ENCODE data around the gene PPP4R3B.
A peak's percentile ranks its signal among the peaks of the same experiment; 100 is the strongest.
"Not testable (repeated sequence)": the region's sequence is repeated elsewhere in the genome, so short reads cannot be mapped to it uniquely, and the experiment has no call there.

The PPP4R3B gene

DNA sequence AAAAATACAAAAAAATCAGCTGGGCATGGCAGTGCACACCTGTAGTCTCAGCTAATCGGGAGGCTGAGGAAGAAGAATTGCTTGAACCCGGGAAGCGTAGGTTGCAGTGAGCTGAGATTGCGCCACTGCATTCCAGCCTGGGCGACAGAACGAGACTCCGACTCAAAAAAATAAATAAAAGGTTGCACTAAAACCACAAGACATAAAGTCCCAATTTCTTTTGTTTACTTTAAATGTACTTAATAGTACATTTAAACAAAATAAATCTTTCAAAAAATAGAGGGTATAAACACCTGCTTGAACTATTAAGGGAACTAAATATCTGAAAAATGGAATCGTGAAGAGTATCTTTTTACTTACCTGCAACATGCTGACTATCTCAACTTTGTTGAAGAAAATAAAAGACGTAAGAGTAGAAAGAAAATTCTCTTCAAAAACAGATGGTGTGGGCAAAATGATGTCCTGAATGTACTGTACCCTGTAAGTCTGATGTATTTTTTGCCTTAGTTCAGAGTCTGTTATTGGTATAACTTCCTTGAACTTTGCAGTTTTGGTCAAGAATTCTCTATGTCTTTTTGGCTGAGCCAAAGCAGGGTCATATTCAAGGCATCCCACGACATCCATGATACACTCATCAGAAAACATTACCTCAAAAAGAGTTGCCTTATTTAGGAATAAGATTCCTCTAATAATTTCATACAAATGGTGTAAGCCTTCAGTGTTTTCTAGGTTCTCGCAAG, 19.2 kb downstream of the PPP4R3B start:
- no peak overlapping the region for H3K4me3 ChIP-seq
- H3K27ac ChIP-seq = no peak overlapping the region

DNA sequence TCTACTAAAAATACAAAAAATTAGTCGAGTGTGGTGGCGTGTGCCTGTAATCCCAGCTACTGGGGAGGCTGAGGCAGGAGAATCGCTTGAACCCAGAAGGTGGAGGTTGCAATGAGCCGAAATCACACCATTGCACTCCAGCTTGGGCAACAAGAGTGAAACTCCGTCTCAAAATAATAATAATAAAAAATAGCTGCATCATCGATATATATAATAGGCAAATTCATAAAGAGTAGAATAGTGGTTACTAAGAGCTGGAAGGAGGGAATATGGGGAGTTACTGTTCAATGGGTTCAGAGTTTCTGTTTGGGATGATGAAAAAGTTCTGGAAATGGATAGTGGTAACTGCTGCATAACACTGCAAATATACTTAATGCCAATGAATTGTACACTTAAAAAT, 20.6 kb downstream of the PPP4R3B start:
- not testable (repeated sequence) for H3K4me3 ChIP-seq, H3K27ac ChIP-seq

DNA sequence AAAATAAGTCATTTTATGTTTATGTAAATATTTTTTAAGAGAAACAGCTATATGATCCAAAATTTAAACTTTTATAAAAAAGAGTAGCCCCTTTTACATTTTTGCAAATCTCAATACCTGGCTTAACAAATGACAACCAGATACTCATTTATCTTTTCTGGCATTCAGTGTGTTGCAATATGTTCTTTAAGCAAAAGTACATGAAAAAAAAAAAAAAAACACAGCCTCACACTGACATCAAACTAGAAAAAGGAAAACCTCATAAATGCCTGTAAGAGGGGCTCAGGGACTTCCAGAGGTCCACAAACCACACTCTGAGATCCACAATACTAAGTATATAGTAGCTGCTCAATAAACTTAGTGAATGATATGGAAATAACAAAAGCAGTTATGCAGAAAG, 21.9 kb downstream of the PPP4R3B start:
- H3K27ac ChIP-seq = no peak overlapping the region
- no peak overlapping the region for H3K4me3 ChIP-seq

DNA sequence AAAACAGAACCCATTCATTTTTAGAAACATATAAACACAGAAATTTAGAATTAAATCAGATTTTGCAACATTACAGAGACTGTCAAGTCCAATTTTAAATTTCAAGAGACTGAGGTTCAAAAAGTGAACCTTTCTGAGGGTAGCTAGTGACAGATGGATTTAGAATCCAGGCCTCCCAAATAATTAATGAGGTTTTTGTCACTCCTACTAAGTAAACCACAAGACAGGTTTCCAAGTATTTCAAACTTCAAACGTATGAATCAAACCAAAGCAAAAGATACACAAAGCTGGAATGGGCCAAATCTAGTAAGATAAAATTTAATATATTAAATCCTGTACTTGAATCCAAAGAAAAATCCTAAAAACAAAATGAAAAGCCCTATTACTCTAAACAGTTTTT, 25.3 kb downstream of the PPP4R3B start:
- Histone ChIP-seq H3K27ac (no peak overlapping the region), H3K4me3 (no peak overlapping the region)

DNA sequence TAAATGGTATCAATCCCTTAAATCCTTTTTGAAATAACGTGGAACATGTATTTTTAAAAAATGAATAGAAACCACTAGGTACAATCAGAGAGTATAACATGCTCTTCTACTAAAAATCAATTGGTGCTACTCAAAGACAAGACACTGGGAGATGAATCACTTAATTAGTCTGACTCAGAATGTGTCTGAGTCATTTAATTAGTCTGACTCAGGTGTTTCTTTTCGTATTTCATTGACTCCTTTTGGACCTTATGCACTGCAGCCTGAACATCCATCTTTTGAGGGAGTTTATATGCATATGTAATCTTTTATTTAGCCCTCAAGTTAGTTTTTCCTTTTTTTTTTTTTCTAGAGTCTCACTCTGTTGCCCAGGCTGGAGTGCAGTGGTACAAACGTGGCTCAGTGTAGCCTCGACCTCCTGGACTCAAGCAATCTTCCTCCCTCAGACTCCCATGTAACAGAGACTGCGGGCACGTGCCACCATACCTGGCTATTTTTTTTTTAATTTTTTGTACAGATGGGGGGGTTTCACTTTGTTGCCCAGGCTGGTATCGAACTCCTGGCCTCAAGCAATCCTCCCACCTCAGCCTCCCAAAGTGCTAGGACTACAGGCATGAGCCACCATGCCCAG, 26.5 kb downstream of the PPP4R3B start:
- Histone ChIP-seq H3K4me3 (no peak overlapping the region), H3K27ac (no peak overlapping the region)

DNA sequence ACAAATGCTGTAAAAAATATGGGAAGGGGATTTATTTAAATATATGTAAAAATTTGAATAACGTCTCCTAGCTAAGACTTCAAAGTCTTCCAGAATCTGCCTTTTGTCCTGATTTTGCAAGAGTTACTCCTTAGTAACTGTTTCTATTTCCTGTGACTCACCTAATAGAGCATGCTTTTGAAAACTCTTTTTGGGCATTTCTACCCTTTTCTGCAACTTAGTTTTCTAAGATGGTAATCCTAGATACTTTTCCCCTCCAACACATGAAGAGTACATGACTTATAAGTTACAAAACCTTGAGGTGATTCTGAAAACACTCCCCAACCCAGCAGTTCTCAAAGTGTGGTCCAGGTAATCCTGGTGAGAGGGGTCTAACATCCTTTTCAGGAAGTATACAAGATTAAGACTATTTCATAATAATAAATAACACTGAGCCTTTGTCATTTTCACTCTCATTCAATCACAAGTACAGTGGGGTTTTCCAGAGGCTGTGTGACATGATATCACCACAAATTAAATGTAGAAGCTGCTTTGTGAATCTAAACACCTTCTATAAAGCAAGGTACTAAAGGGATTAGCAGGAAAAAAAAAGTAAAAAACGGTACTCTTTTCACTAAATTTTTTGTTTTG, 31.9 kb downstream of the PPP4R3B start:
- Histone ChIP-seq H3K4me3 (no peak overlapping the region), H3K27ac (peak overlapping the region in 3 of 21 experiments; percentile 1 to 34 (median 20))

DNA sequence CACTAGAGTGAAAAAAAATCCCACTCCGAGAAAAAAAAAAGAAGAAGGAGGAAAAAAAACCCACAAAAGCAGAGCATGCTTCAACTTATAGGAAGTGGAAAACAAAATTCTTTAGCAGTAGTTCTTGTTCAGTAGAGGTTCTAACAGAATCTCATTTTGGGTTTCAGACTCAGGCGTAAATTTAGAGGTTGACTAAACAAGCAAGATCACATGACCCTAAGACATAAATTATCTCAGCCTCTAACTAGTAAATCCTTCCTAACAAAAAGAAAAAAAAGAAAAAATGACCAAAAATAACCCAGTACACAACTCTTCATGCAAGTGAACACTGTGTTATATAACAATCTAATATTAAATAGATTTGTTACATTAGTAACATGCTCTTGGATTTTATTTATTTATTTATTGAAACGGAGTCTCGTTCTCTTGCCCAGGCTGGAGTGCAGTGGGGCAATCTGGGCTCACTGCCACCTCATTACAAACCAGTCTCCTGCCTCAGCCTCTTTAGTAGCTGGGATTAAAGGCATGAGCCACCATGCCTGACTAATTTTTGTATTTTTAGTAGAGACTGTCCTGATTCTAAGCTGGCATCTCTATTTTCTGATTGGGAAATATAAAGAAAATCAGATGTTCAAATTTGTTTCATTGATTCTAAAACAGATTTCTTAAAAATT, 35.4 kb downstream of the PPP4R3B start:
- Histone ChIP-seq H3K27ac (peak overlapping the region in 2 of 21 experiments; percentile 20 to 53), H3K4me3 (no peak overlapping the region)

DNA sequence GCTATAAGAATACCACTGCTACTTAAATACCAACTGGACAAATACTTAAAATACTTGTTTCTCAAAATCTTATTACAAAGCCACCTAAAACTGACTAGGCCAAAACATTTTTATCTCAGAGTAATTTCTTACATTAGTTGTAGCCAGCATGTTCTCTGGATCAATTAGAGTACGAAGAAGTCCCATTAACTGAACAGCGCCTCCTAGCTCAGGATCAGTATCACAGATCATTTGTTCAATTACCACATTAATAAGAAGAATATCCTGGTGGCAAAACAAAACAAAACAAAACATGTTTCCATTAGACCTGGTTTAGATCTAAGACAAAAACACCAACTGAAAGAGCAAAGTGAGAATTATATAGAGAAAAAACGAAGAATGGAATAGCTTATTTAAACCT, 36.0 kb downstream of the PPP4R3B start:
- H3K4me3 ChIP-seq = no peak overlapping the region
- no peak overlapping the region for H3K27ac ChIP-seq

DNA sequence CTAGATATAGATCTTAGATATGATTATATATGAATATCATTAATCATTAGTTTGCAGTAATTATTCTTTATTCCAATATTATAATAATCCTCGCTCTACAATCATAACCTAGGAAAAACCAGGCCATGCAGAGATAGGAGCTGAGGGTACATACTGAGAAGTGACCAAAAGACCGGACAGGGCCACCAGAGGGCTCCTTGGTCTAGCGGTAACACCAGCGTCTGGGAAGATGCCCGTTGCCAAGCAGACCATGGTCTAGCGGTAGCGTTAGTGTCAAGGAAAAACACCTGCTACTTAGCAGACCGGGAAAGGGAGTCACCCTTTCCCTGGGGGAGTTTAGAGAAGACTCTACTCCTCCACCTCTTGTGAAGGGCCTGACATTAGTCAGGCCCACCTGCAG, 48.4 kb downstream of the PPP4R3B start:
- H3K27ac ChIP-seq, H3K4me3 ChIP-seq: not testable (repeated sequence)

DNA sequence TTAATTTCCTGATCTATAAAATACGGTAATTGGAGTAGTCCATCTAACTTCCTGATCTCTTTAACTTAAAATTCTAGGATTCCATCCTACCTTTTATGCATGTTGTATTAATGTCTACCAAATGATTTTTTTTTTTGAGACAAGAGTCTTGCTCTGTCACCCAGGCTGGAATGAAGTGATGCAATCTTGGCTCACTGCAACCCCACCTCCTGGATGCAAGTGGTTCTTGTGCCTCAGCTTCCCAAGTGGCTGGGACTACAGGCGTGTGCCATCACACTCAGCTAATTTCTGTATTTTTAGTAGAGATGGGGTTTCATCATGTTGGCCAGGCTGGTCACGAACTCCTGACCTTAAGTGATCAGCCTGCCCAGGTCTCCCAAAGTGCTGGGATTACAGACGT, 50.1 kb downstream of the PPP4R3B start:
- Histone ChIP-seq H3K4me3 (no peak overlapping the region), H3K27ac (no peak overlapping the region)

DNA sequence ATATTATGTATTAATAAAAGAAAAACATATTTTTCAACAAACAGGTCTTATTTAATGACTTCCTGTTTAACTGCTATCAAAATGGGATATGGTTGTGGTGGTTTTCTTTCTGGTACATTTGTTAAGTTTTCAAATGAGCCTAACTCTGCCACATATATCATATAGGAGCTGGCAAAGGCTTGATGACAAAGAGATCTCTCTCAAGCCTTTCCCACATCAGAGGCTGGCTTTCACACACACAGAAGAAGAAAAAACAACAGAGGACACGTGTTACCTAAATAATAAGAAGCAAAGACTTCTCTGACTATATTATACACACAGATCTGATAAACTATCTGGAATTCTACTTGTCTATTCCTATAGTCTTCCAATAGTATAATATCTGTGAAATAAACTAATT, 51.8 kb downstream of the PPP4R3B start:
- Histone ChIP-seq H3K4me3 (no peak overlapping the region), H3K27ac (no peak overlapping the region)

DNA sequence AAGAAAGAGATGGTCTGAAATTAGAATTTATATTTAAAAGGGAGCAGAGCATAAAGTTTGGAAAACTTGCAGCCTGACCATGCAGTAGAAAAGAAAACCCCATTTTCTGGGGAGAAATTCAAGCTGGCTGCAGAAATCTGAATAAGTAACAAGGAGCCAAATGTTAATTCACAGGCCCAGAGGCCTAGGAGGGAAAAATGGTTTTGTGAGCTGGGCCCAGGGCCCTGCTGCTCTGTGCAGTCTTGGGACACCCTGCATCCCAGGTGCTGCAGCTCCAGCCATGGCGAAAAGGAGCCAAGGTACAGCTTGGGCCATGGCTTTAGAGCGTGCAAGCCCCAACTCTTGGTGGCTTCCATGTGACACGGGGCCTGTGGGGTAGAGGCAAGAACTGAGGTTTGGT, 56.6 kb downstream of the PPP4R3B start:
- no peak overlapping the region for H3K27ac ChIP-seq
- H3K4me3 ChIP-seq = no peak overlapping the region

DNA sequence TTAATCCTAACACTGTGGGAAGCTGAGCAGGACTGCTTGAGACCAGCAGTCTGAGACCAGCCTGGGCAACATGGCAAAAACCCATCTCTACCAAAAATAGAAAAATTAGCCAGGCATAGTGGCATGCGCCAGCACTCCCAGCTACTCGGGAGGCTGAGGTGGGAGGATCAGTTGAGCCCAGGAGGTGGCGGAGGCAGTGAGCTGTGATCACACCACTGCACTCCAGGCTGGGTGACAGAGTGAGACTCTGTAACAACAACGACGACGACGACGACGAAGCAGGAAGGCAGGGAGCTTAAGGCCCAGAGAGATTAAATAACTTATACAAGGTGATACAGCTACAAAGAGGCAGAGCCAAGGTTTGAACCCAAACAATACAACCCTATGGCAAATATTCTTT, 60.6 kb downstream of the PPP4R3B start:
- no peak overlapping the region for H3K27ac ChIP-seq
- H3K4me3 ChIP-seq = no peak overlapping the region

DNA sequence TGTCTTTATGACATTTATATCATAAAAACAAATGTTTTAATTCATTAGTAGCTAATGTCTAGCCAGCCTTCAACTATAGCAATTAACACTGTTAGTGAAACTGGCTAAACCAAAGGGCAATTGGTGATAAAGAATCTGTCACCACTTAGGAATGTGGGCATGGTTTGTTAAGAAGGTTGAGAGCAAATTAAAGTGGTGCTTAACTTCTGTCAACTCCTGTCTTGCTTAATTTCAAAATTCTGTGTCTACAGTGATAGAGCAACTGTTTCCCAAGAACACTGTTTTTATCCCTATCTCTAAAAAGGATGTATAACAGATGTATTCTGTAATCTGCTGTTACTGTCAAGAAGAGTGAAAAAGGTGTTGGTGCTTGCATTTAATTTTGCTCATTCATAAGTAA, 61.4 kb downstream of the PPP4R3B start:
- H3K4me3 ChIP-seq = no peak overlapping the region
- H3K27ac ChIP-seq = no peak overlapping the region

DNA sequence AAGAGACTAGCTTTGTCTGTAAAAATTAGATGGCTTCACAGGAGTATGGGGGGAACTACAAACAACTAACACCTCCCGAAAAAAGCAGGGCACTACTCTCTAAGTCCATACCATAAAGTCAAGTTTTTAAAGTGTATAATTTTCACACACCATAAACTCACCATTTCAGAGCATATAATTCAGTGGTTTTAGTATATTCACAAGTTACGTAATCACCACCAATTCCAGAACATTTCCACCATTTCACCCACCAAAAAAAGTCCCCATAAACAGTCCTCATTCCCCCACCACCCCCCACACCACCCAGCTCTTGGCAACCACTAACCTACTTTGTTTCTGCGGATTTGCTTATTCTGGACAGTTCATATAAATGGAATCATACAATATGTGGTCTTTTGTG, 64.1 kb downstream of the PPP4R3B start:
- peak overlapping the region in 1 of 21 experiments; percentile 46 for H3K27ac ChIP-seq
- H3K4me3 ChIP-seq = no peak overlapping the region

DNA sequence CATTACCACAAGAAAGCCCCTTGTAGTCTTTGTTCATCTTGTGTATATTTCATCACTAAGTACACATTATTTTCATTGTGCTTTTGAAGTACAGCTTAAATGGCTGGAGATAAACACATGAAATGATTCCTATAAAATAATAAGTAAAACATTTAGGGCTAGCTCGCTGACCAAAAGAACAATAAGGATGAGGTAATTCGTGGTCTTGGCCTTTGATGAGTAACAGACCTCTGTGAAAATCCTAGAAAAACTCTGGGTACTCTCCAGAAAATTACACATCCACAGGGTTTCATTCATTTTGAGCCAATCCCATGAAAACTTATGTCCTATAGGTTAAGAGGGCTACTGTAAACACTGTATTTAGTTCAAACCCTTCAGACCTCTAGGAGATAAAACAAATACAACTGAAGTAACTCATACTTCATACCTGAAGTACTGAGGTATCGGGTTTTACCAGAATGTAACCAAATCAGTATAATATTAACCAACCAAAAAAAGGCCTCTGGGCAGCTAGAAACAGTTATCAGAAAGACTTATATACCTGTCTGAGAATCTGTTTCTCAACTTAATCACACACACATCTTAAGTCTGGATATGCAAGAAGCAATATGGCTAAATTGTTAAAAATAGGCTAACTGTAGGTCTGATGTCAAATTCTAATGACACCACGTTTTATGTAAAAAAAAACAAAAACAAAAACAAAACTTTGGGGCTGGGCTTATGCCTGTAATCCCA, 66.9 kb downstream of the PPP4R3B start:
- no peak overlapping the region for H3K27ac ChIP-seq
- H3K4me3 ChIP-seq = no peak overlapping the region

DNA sequence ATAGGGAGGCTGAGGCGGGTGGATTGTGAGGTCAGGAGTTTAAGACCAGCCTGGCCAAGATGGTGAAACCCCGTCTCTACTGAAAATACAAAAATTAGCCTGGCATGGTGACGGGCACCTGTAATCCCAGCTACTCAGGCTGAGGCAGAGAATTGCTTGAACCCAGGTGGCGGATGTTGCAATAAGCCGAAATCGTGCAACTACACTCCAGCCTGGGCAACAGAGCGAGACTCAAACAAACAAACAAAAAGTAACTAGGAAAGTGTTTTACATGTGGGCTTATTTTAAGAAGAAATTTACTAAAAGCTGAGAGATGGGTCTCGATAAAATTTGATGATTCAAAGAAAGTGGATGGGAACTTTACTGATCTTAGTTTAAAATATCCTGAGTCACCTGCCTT, 69.7 kb downstream of the PPP4R3B start:
- H3K4me3 ChIP-seq, H3K27ac ChIP-seq: not testable (repeated sequence)

DNA sequence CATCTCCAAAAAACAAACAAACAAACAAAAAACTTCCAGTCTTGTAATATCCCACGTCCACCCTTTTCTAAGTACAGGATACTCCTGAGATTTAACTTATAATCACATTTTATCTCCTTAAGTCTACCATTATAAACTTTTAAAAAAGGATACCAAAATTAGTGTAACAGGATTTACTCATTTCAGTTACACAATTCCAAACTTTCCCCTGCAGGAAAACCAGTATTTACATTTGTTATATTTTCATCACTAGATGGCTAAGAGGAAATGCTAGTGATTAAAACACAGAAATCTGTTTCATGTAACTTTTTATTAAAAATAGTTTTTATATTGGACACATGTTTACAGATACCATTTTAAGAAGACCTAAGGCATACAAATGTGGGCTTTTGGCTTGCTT, 70.4 kb downstream of the PPP4R3B start:
- no peak overlapping the region for H3K27ac ChIP-seq
- H3K4me3 ChIP-seq = no peak overlapping the region

DNA sequence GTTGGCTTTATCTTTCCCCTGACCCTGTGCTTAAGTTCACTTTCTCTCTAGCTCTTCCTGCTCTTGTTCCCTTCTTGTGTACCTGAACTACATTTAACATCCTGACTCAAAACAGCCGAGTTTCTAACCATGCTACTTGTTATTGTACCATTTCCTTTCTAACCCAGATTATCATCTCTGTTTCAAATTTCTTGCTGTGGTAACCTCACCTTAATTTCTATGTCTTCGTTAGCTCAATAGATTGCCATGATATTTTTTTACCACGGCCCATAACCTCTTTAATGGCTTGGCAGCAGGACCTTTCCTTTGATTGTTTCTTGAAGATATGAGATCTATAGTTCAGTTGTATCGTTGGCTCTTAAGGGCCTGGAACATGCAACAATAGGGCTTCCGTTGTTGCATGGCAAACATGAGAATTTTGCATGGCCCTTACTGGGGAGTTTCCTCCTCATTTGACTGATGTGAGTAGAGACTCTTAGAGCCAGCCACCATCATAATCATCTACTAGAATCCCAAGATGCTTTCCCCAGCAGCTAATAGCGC, 86.8 kb downstream of the PPP4R3B start:
- H3K4me3 ChIP-seq = no peak overlapping the region
- H3K27ac ChIP-seq = peak overlapping the region in 2 of 21 experiments; percentile 38 to 60

DNA sequence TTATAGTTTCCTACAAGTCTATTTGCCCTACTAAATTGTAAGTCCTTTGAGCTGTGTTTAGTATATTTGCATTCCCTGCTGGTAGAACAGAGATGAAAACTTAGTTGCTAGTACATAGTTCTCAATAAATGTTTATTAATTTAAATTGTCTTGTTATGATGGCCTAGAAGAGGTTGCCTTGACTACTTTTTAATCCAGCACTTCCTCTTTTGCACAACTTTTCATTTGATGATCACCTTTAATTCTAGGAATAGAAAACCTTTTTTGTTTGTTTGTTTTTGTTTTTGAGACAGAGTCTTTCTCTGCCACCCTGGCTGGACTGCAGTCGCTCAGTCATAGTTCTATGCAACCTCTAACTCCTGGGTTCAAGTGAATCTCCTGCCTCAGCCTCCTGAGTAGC, 91.2 kb downstream of the PPP4R3B start:
- H3K27ac ChIP-seq = no peak overlapping the region
- no peak overlapping the region for H3K4me3 ChIP-seq
